Inflammatory macrophage treated with lipopolysaccharide for 1 hour (primary cell): ENCODE measurements around the gene STRBP.

ENCODE experiments used
- DNase-seq, 2 donors: peaks; one replicate each; pipeline ENCODE4 v3.0.0-alpha.2; 2020 to 2022

STRBP gene

DNA sequence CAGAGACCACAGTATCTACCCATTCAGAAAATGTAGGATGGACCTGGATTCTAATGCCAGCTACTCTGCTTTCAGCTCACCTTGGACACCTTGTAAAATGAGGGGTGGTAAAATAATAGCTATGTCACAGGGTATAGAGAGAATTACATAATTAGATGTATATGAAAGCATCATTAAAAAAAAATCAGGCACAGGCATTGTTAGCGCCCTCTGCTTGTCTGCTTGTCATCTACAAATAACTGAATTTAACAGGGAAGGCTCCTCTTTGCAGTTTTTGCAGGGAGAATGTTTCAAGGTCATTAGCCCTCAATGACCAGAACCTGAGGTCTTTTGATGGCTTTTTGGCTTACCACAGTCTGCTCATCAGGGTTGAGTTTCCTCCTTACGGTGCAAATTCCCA is 176.9 kb downstream of the STRBP start:
- no peak for DNase-seq

DNA sequence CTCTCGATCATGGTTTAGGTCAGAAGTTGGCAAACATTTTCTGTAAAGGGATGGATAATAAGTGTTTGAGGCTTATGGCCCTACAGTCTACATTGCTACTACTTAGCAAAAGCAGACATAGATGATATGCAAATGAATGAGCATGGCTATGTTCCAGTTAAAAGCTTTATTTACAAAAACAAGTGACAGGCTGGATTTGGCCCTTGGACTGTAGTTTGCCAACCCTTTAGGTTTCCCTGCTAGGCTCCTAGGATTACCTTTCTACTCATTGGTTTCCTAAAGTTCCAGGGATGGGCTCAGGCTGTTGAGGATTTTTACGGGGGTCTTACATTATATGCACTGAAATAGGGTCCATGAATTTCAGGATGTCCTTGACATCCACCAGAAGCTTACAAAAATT is 177.4 kb downstream of the STRBP start:
- DNase-seq, result no peak

- no peak for DNase-seq
These were observed 178.0 kb downstream of the STRBP start for GRCh38 chr9:123090198-123090896.

- DNase-seq, result no peak
These were observed 178.6 kb downstream of the STRBP start for GRCh38 chr9:123089790-123090189.

DNA sequence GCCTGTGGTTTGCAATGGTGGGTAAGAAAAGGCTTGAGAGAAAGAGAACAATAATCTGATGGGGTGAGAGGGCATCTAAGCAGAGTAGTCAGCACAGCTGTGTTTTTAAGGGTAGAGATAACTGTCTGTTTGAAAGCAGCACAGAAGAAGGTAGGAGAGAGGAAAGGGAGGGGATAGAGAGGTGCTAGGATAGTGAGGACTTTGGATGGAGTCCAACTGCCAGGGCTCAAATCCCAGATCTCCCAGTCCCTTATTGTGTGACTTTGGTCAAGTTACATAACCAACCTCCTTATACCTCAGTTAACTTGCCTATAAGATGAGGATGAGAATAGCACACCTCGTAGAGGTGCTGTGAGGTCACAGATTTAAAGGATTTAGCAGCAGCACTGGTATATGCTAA is 179.3 kb downstream of the STRBP start:
- DNase-seq, result no peak

GRCh38 chr9:123087359-123087888 is 181.0 kb downstream of the STRBP start:
- DNase-seq, result no peak

- DNase-seq, result no peak
These were observed 182.5 kb downstream of the STRBP start for GRCh38 chr9:123085916-123086315.

- DNase-seq, result no peak
These were observed 184.1 kb downstream of the STRBP start for GRCh38 chr9:123084256-123084655.

DNA sequence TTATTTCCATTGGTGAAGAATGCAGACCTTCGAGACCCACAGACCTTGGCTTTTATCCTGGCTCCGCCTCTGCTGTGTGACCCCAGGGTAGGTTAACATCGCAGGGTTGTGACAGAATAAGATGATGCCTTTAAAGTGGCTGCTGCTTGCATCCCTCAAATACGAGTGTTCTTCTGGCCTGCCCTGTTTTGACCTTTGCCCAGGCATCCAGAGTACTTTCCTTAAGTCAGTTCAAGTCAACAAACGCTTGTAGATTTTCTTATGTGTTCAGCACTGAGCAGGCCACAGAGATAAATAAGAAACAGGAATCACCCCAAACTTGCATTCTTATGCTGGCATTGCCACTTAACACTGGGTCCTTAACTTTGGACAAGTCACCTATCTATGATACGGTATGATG is 184.7 kb downstream of the STRBP start:
- no peak for DNase-seq

DNA sequence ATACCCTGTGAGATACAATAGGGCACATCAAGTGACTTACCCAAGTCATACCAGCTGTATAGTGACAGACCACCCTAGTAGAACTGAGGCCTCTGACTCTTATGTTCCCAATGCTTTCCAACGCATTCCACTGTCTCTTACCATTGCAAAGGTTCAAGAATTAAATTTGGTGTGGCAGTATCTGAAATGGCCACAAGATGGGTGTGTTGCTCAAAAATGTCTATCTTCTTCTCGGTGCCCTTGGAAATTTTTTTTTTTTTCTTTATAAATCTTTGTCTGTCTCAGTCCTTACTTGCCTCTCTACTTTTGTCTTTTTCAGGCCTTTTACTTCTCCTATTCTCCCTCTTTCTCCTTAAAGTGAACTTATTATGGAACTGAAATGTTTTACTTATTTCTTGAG is 186.6 kb downstream of the STRBP start:
- DNase-seq, result peak in 1 of 2 donors; percentile 27

DNA sequence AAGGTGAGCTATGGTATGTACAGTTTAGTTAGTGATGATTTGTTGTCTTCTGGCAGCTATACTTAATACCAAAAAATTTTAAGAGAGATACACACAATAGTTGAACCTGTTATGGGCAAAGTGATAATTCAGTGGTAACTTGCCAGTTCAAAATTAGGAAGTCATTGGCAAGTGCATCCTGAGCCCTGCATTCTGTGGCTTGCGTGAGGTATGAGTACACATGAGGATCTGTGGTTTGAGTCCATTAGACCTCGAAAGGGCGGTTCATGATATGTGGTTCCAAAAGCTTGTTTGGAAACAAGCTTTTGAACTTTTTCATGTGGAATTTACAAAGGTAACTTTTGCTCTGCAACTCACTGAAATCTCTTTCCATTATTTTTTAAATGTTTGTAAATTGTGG is 187.9 kb downstream of the STRBP start:
- no peak for DNase-seq

DNA sequence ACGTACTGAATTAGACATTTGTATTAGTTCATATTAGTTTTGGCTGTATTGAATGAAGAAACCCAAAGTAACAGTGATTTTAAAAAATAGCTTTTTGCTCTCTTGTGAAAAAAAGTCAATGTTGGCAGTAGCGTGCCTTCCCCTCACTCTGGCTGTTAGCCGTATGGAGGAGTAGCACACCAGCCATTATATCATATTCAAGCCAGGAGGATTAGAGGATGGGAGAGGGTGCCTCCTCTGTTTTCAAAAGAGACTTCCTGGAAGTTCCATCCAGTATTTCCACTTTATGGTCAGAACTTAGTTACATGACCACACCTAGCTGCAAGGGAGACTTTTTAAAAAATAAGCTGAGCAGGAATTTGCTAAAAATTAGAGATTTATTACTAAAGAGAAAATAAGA is 193.8 kb downstream of the STRBP start:
- DNase-seq, result no peak

GRCh38 chr9:123073991-123074422 is 194.4 kb downstream of the STRBP start:
- DNase-seq, result no peak

GRCh38 chr9:123073441-123073840 is 194.9 kb downstream of the STRBP start:
- no peak for DNase-seq

- no peak for DNase-seq
These were observed 195.9 kb downstream of the STRBP start for GRCh38 chr9:123072407-123072995.
